ENCODE measurements around the gene S100A16. TPM values are rescaled to one million over a fixed set of nuclear protein-coding genes. Genes with fewer than 3 reads are reported as not detected.
"Not testable (repeated sequence)": the region's sequence is repeated elsewhere in the genome, so short reads cannot be mapped to it uniquely, and the experiment has no call there.

Gene S100A16
- total RNA-seq, 1 donor from 2014 or later = 44.3 TPM

GRCh38 chr1:153606194-153606593 is 6.7 kb downstream of the S100A16 start:
- no peak for ATAC-seq (ENCODE audit: poor library complexity)
- DNase-seq = no peak
- intact Hi-C loops (cut with DNase I) = no loop called here

- DNase-seq = no peak
- ATAC-seq (ENCODE audit: poor library complexity) = no peak
- intact Hi-C loops (cut with DNase I) = no loop called here
Observed at GRCh38 chr1:153602749-153603148, 10.2 kb downstream of the S100A16 start.

GRCh38 chr1:153599847-153600246 is 13.1 kb downstream of the S100A16 start:
- intact Hi-C loops (cut with DNase I) = no loop called here
- ATAC-seq (ENCODE audit: poor library complexity) (no peak), DNase-seq (no peak)

- intact Hi-C loops (cut with DNase I) = no loop called here
- no peak for DNase-seq
- peak; percentile 27 for ATAC-seq (ENCODE audit: poor library complexity)
Observed at GRCh38 chr1:153598309-153599172, 14.4 kb downstream of the S100A16 start.

- intact Hi-C loops (cut with DNase I) = no loop called here
- no peak for ATAC-seq (ENCODE audit: poor library complexity)
- no peak for DNase-seq
Observed at GRCh38 chr1:153597206-153597605, 15.7 kb downstream of the S100A16 start.

- intact Hi-C loops (cut with DNase I) = no loop called here
- DNase-seq = no peak
- ATAC-seq (ENCODE audit: poor library complexity) = no peak
Observed at GRCh38 chr1:153592748-153593147, 20.2 kb downstream of the S100A16 start.

GRCh38 chr1:153588482-153588881 is 24.5 kb downstream of the S100A16 start:
- ATAC-seq (ENCODE audit: poor library complexity) = no peak

GRCh38 chr1:153588033-153588432 is 24.9 kb downstream of the S100A16 start:
- intact Hi-C loops (cut with DNase I); DNase-seq; ATAC-seq (ENCODE audit: poor library complexity): not testable (repeated sequence)

More at GRCh38 chr1:153588482-153588881, 24.5 kb downstream of the S100A16 start:
- intact Hi-C loops (cut with DNase I) = no loop called here
- no peak for DNase-seq

- ATAC-seq (ENCODE audit: poor library complexity) (peak; percentile 74), DNase-seq (no peak)
- intact Hi-C loops (cut with DNase I) = no loop called here
Observed at GRCh38 chr1:153587314-153587713, 25.6 kb downstream of the S100A16 start.

- intact Hi-C loops (cut with DNase I) = no loop called here
- no peak for ATAC-seq (ENCODE audit: poor library complexity)
Observed at GRCh38 chr1:153586347-153586746, 26.6 kb downstream of the S100A16 start.

GRCh38 chr1:153585006-153585405 is 27.9 kb downstream of the S100A16 start:
- intact Hi-C loops (cut with DNase I) = no loop called here
- no peak for ATAC-seq (ENCODE audit: poor library complexity)
- no peak for DNase-seq

More at GRCh38 chr1:153586347-153586746, 26.6 kb downstream of the S100A16 start:
- DNase-seq = no peak

- ATAC-seq (ENCODE audit: poor library complexity) (no peak), DNase-seq (no peak)
- intact Hi-C loops (cut with DNase I) = no loop called here
Observed at GRCh38 chr1:153583976-153584375, 29.0 kb downstream of the S100A16 start.

- ATAC-seq (ENCODE audit: poor library complexity); DNase-seq; intact Hi-C loops (cut with DNase I): not testable (repeated sequence)
Observed at GRCh38 chr1:153583514-153583913, 29.4 kb downstream of the S100A16 start.

GRCh38 chr1:153582836-153583235 is 30.1 kb downstream of the S100A16 start:
- ATAC-seq (ENCODE audit: poor library complexity); intact Hi-C loops (cut with DNase I); DNase-seq: not testable (repeated sequence)

GRCh38 chr1:153578936-153579335 is 34.0 kb downstream of the S100A16 start:
- DNase-seq (no peak), ATAC-seq (ENCODE audit: poor library complexity) (no peak)
- intact Hi-C loops (cut with DNase I) = loop anchor here (10.0 kb wide), 1 partner anchor 86 kb away; no protein-coding TSS in a partner anchor

GRCh38 chr1:153578490-153578889 is 34.4 kb downstream of the S100A16 start:
- DNase-seq (no peak), ATAC-seq (ENCODE audit: poor library complexity) (no peak)
- intact Hi-C loops (cut with DNase I) = loop anchor here (10.0 kb wide), 1 partner anchor 86 kb away; no protein-coding TSS in a partner anchor

- DNase-seq = peak; percentile 59
- ATAC-seq (ENCODE audit: poor library complexity) = peak; percentile 65
- intact Hi-C loops (cut with DNase I) = loop anchor here (10.0 kb wide), 1 partner anchor 87 kb away; no protein-coding TSS in a partner anchor
Observed at GRCh38 chr1:153577624-153578051, 35.3 kb downstream of the S100A16 start.

GRCh38 chr1:153577138-153577537 is 35.8 kb downstream of the S100A16 start:
- intact Hi-C loops (cut with DNase I) = loop anchor here (10.0 kb wide), 1 partner anchor 88 kb away; no protein-coding TSS in a partner anchor

GRCh38 chr1:153575497-153575896 is 37.4 kb downstream of the S100A16 start:
- ATAC-seq (ENCODE audit: poor library complexity); DNase-seq: not testable (repeated sequence)
- intact Hi-C loops (cut with DNase I) = loop anchor here (10.0 kb wide), 1 partner anchor 89 kb away; no protein-coding TSS in a partner anchor

More at GRCh38 chr1:153577138-153577537, 35.8 kb downstream of the S100A16 start:
- no peak for DNase-seq
- ATAC-seq (ENCODE audit: poor library complexity) = no peak

GRCh38 chr1:153575081-153575491 is 37.9 kb downstream of the S100A16 start:
- intact Hi-C loops (cut with DNase I) = loop anchor here (10.0 kb wide), 1 partner anchor 90 kb away; no protein-coding TSS in a partner anchor
- DNase-seq; ATAC-seq (ENCODE audit: poor library complexity): not testable (repeated sequence)

Data from Right ventricle myocardium superior (tissue), 1 donor.